IMR-90 (cell line): ENCODE results near the gene CENPP. TPM values are rescaled to one million over a fixed set of nuclear protein-coding genes. Genes with fewer than 3 reads are reported as not detected.
A peak's percentile ranks its signal among the peaks of the same experiment; 100 is the strongest.

Experiments used
- ATAC-seq: fragments of 200-7000 bp; cut with Tn5 transposase; 2 replicates; pipeline ENCODE4 v1.9.1; 2020; ENCODE audit warnings: low read depth, mild to moderate bottlenecking, moderate library complexity
- BruUV-seq: library from RNA; stranded (reverse); fragments of 400-500 nt; replicated peaks from 2 replicates; lab custom pipeline; 2021; lab: Mats Ljungman, UMichigan
- CTCF ChIA-PET: fragments of 300-600 bp; formaldehyde crosslinking; extraction: SDS; loops from one replicate; lab custom pipeline; 2021; ENCODE audit warnings: antibody characterized with exemption; lab: Yijun Ruan, JAX
- POLR2A ChIA-PET: fragments of 300-600 bp; sonication (Branson Sonifier 250); formaldehyde crosslinking; loops from one replicate; lab custom pipeline; 2022; ENCODE audit warnings: antibody characterized with exemption; ENCODE audit not compliant: unreplicated experiment; lab: Charles Lee
- DNase-seq: peaks from one replicate; pipeline ENCODE4 v3.0.0; 2013
- H2AFZ ChIP-seq: replicated peaks from 2 replicates; pipeline ENCODE3; 2013; ENCODE audit warnings: low read length, mild to moderate bottlenecking; ENCODE audit not compliant: poor library complexity
- H2AK5ac ChIP-seq: 2 replicates; pipeline ENCODE4 v1.6.1; 2013; ENCODE audit warnings: low read depth, low read length, inconsistent platforms
- H2AK9ac ChIP-seq: replicated peaks from 2 replicates; pipeline ENCODE3; 2013; ENCODE audit warnings: mild to moderate bottlenecking, low read depth, low read length, moderate library complexity; ENCODE audit not compliant: poor library complexity
- H2BK120ac ChIP-seq: 2 replicates; pipeline ENCODE4 v1.6.1; 2013; ENCODE audit warnings: low read depth, low read length, inconsistent platforms
- H2BK15ac ChIP-seq: 3 replicates; pipeline ENCODE4 v1.6.1; 2013; ENCODE audit warnings: low read depth, low read length, inconsistent platforms
- H2BK20ac ChIP-seq: 2 replicates; pipeline ENCODE4 v1.6.1; 2013; ENCODE audit warnings: low read depth, mild to moderate bottlenecking, inconsistent platforms, low read length, moderate library complexity
- H2BK5ac ChIP-seq: 2 replicates; pipeline ENCODE4 v1.6.1; 2013; ENCODE audit warnings: mild to moderate bottlenecking, low read depth, low read length, inconsistent platforms; ENCODE audit not compliant: poor library complexity, severe bottlenecking
- H3K14ac ChIP-seq: replicated peaks from 2 replicates; pipeline ENCODE4 v1.6.1; 2013; ENCODE audit warnings: low read depth, low read length, inconsistent platforms
- H3K18ac ChIP-seq: 2 replicates; pipeline ENCODE4 v1.6.1; 2013; ENCODE audit warnings: low read depth, low read length, control low read depth
- H3K23ac ChIP-seq: 2 replicates; pipeline ENCODE4 v1.6.1; 2013; ENCODE audit warnings: low read depth, low read length, inconsistent platforms
- H3K27ac ChIP-seq: 2 replicates; pipeline ENCODE4 v1.5.1; 2013; ENCODE audit warnings: mild to moderate bottlenecking, control low read depth, low read length; ENCODE audit not compliant: insufficient read depth
- H3K27me3 ChIP-seq: 2 replicates; pipeline ENCODE4 v1.6.1; 2013; ENCODE audit warnings: low read length; ENCODE audit not compliant: control insufficient read depth, insufficient read depth
- H3K36me3 ChIP-seq: 2 replicates; pipeline ENCODE4 v1.6.1; 2013; ENCODE audit warnings: low read length, mixed read lengths; ENCODE audit not compliant: control insufficient read depth, insufficient read depth
- H3K4ac ChIP-seq: 2 replicates; pipeline ENCODE4 v1.6.1; 2013; ENCODE audit warnings: low read depth, low read length, inconsistent platforms
- H3K4me1 ChIP-seq: 2 replicates; pipeline ENCODE4 v1.6.1; 2013; ENCODE audit warnings: low read length, mixed read lengths; ENCODE audit not compliant: control insufficient read depth, insufficient read depth
- H3K4me2 ChIP-seq: 2 replicates; pipeline ENCODE4 v1.6.1; 2013; ENCODE audit warnings: low read depth, mild to moderate bottlenecking, control low read depth, low read length, moderate library complexity
- H3K4me3 ChIP-seq: 2 replicates; pipeline ENCODE4 v1.5.1; 2013; ENCODE audit warnings: low read depth, mild to moderate bottlenecking, control low read depth, low read length, moderate library complexity; ENCODE audit not compliant: insufficient read depth
- H3K56ac ChIP-seq: 2 replicates; pipeline ENCODE4 v1.6.1; 2013; ENCODE audit warnings: low read length, inconsistent platforms; ENCODE audit not compliant: insufficient read depth; ENCODE audit errors: extremely low read depth
- H3K79me1 ChIP-seq, 2 experiments: 2 replicates each; pipeline ENCODE4 v1.6.1; 2013; ENCODE audit warnings: low read length in 2 of 2, inconsistent platforms in 1 of 2, low read depth in 1 of 2
- H3K9ac ChIP-seq: 2 replicates; pipeline ENCODE4 v1.6.1; 2013; ENCODE audit warnings: low read depth, low read length, control low read depth
- H3K9me1 ChIP-seq: 2 replicates; pipeline ENCODE4 v1.6.1; 2013; ENCODE audit warnings: low read length, inconsistent platforms; ENCODE audit not compliant: insufficient read depth
- H3K9me3 ChIP-seq: 2 replicates; pipeline ENCODE4 v1.6.1; 2013; ENCODE audit warnings: low read length; ENCODE audit not compliant: control insufficient read depth, insufficient read depth
- H4K20me1 ChIP-seq: 2 replicates; pipeline ENCODE4 v1.6.1; 2013; ENCODE audit warnings: low read length, inconsistent platforms; ENCODE audit not compliant: insufficient read depth
- H4K5ac ChIP-seq: 2 replicates; pipeline ENCODE4 v1.6.1; 2013; ENCODE audit warnings: mild to moderate bottlenecking, low read depth, low read length, control low read depth
- H4K8ac ChIP-seq, 2 experiments: 2 replicates each; pipeline ENCODE4 v1.6.1; 2013; ENCODE audit warnings: low read depth in 2 of 2, low read length in 2 of 2, control low read depth in 1 of 2, inconsistent platforms in 1 of 2
- H4K91ac ChIP-seq: 2 replicates; pipeline ENCODE4 v1.6.1; 2013; ENCODE audit warnings: low read depth, low read length, inconsistent platforms; ENCODE audit not compliant: insufficient read depth
- BHLHE40 ChIP-seq: fragments of 150-350 bp; IDR thresholded peaks from 2 replicates; pipeline ENCODE4 v1.6.1; 2016; ENCODE audit warnings: mild to moderate bottlenecking, low read depth, low read length
- CEBPB ChIP-seq: IDR thresholded peaks from 2 replicates; pipeline ENCODE4 v1.6.1; 2012; ENCODE audit warnings: low read depth, low read length, improper control_type of control experiment
- CHD1 ChIP-seq: IDR thresholded peaks from 2 replicates; pipeline ENCODE4 v1.6.1; 2012; ENCODE audit warnings: low read depth, low read length, improper control_type of control experiment
- FOS ChIP-seq: fragments of 150-350 bp; IDR thresholded peaks from 2 replicates; pipeline ENCODE4 v1.6.1; 2016; ENCODE audit warnings: low read depth, low read length
- MAFK ChIP-seq: IDR thresholded peaks from 2 replicates; pipeline ENCODE4 v1.6.1; 2012; ENCODE audit warnings: low read depth, low read length, improper control_type of control experiment
- MAZ ChIP-seq: IDR thresholded peaks from 2 replicates; pipeline ENCODE4 v1.6.1; 2012; ENCODE audit warnings: low read depth, mild to moderate bottlenecking, low read length, improper control_type of control experiment, moderate library complexity, borderline replicate concordance
- MXI1 ChIP-seq: IDR thresholded peaks from 2 replicates; pipeline ENCODE4 v1.6.1; 2012; ENCODE audit warnings: low read depth, mild to moderate bottlenecking, low read length, moderate library complexity, borderline replicate concordance
- NFE2L2 ChIP-seq: fragments of 150-350 bp; IDR thresholded peaks from 2 replicates; pipeline ENCODE4 v1.6.1; 2016; ENCODE audit warnings: low read depth, mild to moderate bottlenecking, low read length
- POLR2A ChIP-seq: IDR thresholded peaks from 2 replicates; pipeline ENCODE4 v1.6.1; 2012; ENCODE audit warnings: mild to moderate bottlenecking, low read depth, low read length
- RAD21 ChIP-seq: IDR thresholded peaks from 2 replicates; pipeline ENCODE4 v1.6.1; 2012; ENCODE audit warnings: low read length, improper control_type of control experiment
- RCOR1 ChIP-seq: IDR thresholded peaks from 2 replicates; pipeline ENCODE4 v1.6.1; 2012; ENCODE audit warnings: mild to moderate bottlenecking, low read length, improper control_type of control experiment; ENCODE audit not compliant: insufficient replicate concordance
- RFX5 ChIP-seq: IDR thresholded peaks from 2 replicates; pipeline ENCODE4 v1.8.0; 2012; ENCODE audit warnings: low read depth, mild to moderate bottlenecking, low read length, moderate library complexity
- SMC3 ChIP-seq: fragments of 150-350 bp; IDR thresholded peaks from 2 replicates; pipeline ENCODE4 v1.6.1; 2016; ENCODE audit warnings: low read depth, mild to moderate bottlenecking, antibody characterized with exemption, low read length, moderate library complexity
- WGBS, 2 experiments: methylation state at CpG; one replicate each; pipeline versions ENCODE4 v1.1.5 to v1.1.7; 2013; ENCODE audit warnings: missing lambda C conversion rate in 2 of 2; ENCODE audit not compliant: insufficient read length in 1 of 2; ENCODE audit errors: extremely low coverage in 2 of 2; 5-methylcytosine and 5-hydroxymethylcytosine counted together
- dilution Hi-C: fragments of 300-500 bp; cut with HindIII; formaldehyde crosslinking; loops from one replicate; pipeline ENCODE4 v1.14.3; 2018; ENCODE audit warnings: low sequenced_read_pairs; ENCODE audit not compliant: unreplicated experiment
- in situ Hi-C: fragments of 300-500 bp; cut with MboI; formaldehyde crosslinking; loops from 3 replicates; pipeline ENCODE4 v1.14.3; 2019; ENCODE audit warnings: low sequenced_read_pairs, inconsistent platforms, mixed read lengths
- intact Hi-C: fragments of 100-400 bp; cut with micrococcal nuclease; formaldehyde crosslinking; loops from 2 replicates; pipeline ENCODE4 v1.10.0; 2022
- polyA plus RNA-seq, 3 experiments: library from polyadenylated mRNA; depleted of rRNA; stranded (reverse); fragments of >200 nt; gene quantifications; 2 replicates each; pipeline ENCODE4 v1.2.3, GENCODE V29; 2012; ENCODE audit warnings: low replicate concordance in 1 of 3
- total RNA-seq: library from RNA; depleted of rRNA; stranded (reverse); fragments of >200 nt; gene quantifications from 2 replicates; pipeline ENCODE4 v1.2.3, GENCODE V29; 2012
- TF ChIP-seq, protein P1 (sequence below): fragments of 150-350 bp; IDR thresholded peaks from 2 replicates; pipeline ENCODE4 v1.6.1; 2016; ENCODE audit warnings: low read depth, mild to moderate bottlenecking, low read length, moderate library complexity, borderline replicate concordance
- TF ChIP-seq, protein P2 (sequence below): fragments of 150-350 bp; IDR thresholded peaks from 2 replicates; pipeline ENCODE4 v1.6.1; 2017; ENCODE audit warnings: mild to moderate bottlenecking, antibody characterized with exemption, low read length, low read depth
- TF ChIP-seq, protein P3 (sequence below): conservative IDR thresholded peaks from 2 replicates; pipeline ENCODE4 v1.5.1; 2012; ENCODE audit warnings: mild to moderate bottlenecking, low read depth, low read length, improper control_type of control experiment

The CENPP gene
- total and polyA plus RNA-seq, 2 of the 4 experiments (the other 2 are of a cell fraction) = 1.4 to 2.0 TPM

DNA sequence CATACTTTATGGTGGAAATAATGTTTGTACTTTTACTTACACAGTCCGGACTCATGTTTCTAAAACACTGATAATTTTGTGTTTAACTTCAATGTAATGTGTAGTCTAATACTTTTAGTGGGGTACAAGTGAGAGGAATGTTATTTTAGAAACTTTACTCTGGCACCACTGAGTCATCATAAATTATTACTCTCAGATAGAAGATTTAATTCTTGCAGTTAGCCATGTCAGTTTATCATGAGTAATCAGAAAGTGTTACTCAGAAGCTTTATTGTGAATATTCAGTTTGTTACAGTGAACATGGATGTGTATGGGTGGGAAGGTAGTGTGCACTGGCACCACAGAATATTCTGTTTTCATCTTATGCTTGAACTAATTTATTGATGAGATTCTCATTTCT lies 58.6 kb downstream of the CENPP start:
- ATAC-seq (peak; percentile 87), DNase-seq (peak; percentile 69)
- Histone ChIP-seq H4K91ac (no peak overlapping the region), H2AFZ (no peak overlapping the region), H3K27me3 (no peaks in the 10 kb centered on the region), H3K56ac (no peak overlapping the region), H2BK5ac (no peak overlapping the region), H3K36me3 (no peaks in the 10 kb centered on the region), H3K14ac (no peak overlapping the region), H2AK9ac (no peak overlapping the region), H4K5ac (no peak overlapping the region), H2BK20ac (no peak overlapping the region), H3K23ac (no peak overlapping the region), H2BK15ac (no peak overlapping the region), H3K9ac (no peak overlapping the region), H2AK5ac (no peak overlapping the region), H3K79me1 (no peaks in the 10 kb centered on the region), H3K18ac (no peak overlapping the region; the same call in 1 of the 2 replicates), H3K4ac (no peak overlapping the region), H3K9me1 (no peaks in the 10 kb centered on the region; the same call in 1 of the 2 replicates), H2BK120ac (no peak overlapping the region), H3K4me1 (no peaks in the 10 kb centered on the region; the same call in 1 of the 2 replicates), H3K9me3 (no peaks in the 10 kb centered on the region), H3K4me3 (no peak overlapping the region), H3K4me2 (peak overlapping the region; percentile 63), H3K27ac (no peak overlapping the region), H4K8ac (no peak overlapping the region), H4K20me1 (no peaks in the 10 kb centered on the region)
- TF ChIP-seq MAFK (peak; percentile 76), FOS (peak; percentile 63; the same call in 1 of the 2 replicates), MXI1 (no peak), POLR2A (no peak), CHD1 (no peak), BHLHE40 (peak; percentile 15; the same call in 1 of the 2 replicates), SMC3 (no peak), CEBPB (0 out of 2 replicates have a peak, but pooled peaks have one; percentile 13), NFE2L2 (no peak), MAZ (no peak), RCOR1 (no peak), RAD21 (no peak), RFX5 (no peak)
- TF ChIP-seq, protein P1, sequence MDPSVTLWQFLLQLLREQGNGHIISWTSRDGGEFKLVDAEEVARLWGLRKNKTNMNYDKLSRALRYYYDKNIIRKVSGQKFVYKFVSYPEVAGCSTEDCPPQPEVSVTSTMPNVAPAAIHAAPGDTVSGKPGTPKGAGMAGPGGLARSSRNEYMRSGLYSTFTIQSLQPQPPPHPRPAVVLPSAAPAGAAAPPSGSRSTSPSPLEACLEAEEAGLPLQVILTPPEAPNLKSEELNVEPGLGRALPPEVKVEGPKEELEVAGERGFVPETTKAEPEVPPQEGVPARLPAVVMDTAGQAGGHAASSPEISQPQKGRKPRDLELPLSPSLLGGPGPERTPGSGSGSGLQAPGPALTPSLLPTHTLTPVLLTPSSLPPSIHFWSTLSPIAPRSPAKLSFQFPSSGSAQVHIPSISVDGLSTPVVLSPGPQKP = no peak
- TF ChIP-seq, protein P2, sequence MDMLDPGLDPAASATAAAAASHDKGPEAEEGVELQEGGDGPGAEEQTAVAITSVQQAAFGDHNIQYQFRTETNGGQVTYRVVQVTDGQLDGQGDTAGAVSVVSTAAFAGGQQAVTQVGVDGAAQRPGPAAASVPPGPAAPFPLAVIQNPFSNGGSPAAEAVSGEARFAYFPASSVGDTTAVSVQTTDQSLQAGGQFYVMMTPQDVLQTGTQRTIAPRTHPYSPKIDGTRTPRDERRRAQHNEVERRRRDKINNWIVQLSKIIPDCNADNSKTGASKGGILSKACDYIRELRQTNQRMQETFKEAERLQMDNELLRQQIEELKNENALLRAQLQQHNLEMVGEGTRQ = no peak
- TF ChIP-seq, protein P3, sequence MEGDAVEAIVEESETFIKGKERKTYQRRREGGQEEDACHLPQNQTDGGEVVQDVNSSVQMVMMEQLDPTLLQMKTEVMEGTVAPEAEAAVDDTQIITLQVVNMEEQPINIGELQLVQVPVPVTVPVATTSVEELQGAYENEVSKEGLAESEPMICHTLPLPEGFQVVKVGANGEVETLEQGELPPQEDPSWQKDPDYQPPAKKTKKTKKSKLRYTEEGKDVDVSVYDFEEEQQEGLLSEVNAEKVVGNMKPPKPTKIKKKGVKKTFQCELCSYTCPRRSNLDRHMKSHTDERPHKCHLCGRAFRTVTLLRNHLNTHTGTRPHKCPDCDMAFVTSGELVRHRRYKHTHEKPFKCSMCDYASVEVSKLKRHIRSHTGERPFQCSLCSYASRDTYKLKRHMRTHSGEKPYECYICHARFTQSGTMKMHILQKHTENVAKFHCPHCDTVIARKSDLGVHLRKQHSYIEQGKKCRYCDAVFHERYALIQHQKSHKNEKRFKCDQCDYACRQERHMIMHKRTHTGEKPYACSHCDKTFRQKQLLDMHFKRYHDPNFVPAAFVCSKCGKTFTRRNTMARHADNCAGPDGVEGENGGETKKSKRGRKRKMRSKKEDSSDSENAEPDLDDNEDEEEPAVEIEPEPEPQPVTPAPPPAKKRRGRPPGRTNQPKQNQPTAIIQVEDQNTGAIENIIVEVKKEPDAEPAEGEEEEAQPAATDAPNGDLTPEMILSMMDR = no peak
- intact Hi-C loops = loop anchor here (5.0 kb wide), 1 partner anchor 37 kb away; no protein-coding TSS in a partner anchor
- ChIA-PET POLR2A (no interaction called here), CTCF (no interaction called here)
- in situ Hi-C loops = no loop called here
- dilution Hi-C loops = no loop called here
- no CpG with 5 or more reads among the region's 1 CpG for WGBS, 2 experiments
- BruUV-seq = no TSS peak
